AG09319 (cell line): ENCODE measurements around the gene DLEC1.

Experiments used
- DNase-seq: peaks from one replicate; pipeline ENCODE4 v3.0.0-alpha.2; 2010; ENCODE audit warnings: low read depth; ENCODE audit errors: extremely low read depth
- CTCF ChIP-seq: IDR thresholded peaks from 2 replicates; pipeline ENCODE4 v1.5.1; 2011; ENCODE audit warnings: low read depth, mild to moderate bottlenecking, inconsistent platforms, low read length, moderate library complexity

DLEC1 gene

GRCh38 chr3:38149708-38150107 lies 110.7 kb downstream of the DLEC1 start:
- no peak for DNase-seq

GRCh38 chr3:38150780-38151528 lies 111.9 kb downstream of the DLEC1 start:
- no peak for DNase-seq
- peak; percentile 1 for TF ChIP-seq CTCF

More at GRCh38 chr3:38149708-38150107, 110.7 kb downstream of the DLEC1 start:
- no peak for TF ChIP-seq CTCF

DNA sequence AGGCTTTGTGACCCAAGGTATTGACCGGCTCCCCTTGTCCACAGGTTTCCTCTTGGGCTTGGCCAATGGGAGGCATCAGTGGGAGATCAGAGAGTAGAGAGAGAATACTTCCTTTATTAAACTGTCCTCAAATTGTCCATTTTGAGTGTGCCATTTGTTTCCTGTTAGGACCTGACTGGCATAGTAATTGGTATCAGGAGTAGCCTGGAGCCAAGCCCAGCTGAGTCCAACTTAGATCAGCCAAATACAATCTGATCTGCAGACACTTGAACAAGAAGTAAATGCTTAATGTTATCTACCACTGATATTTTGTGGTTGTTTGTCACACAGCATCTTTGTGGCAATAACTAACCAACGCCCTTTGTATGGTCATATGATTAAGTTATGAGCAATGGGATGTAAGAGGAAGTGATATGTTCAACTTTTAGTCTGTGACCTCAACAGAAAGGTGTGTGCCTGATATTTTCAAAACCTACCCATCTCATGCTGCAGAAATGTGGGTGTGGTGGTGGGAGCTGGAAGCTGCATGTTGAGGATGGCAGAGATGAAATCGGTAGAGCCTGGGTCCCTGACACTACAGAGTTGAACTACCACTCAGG lies 112.8 kb downstream of the DLEC1 start:
- DNase-seq: no peak
- TF ChIP-seq CTCF: no peak

DNA sequence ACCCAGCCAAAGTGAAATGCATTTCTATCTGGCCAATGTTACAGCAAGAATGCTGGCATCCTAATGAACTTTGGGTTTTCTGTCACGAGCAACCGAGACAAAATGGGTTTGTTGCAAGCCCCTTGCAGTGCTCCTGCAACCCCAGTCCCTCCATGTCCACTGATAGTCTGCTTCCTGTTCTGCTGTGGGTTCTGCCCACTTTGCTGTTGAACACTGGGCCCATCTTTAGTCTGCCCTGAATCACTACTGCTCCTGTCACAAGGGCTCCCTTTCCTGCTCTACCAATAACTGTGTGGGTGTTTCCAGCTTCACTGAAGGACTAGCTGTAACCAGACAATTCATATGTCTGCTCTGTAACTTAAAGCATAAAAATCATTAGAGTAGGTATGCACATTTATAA lies 113.6 kb downstream of the DLEC1 start:
- no peak for TF ChIP-seq CTCF
- no peak for DNase-seq

- no peak for TF ChIP-seq CTCF
- no peak for DNase-seq
These were observed 114.2 kb downstream of the DLEC1 start for GRCh38 chr3:38153221-38153620.

GRCh38 chr3:38154033-38154494 lies 115.1 kb downstream of the DLEC1 start:
- TF ChIP-seq CTCF: no peak
- peak; percentile 63 for DNase-seq

- no peak for TF ChIP-seq CTCF
- no peak for DNase-seq
These were observed 115.7 kb downstream of the DLEC1 start for GRCh38 chr3:38154625-38155255.
